ES-I3 (cell line): ENCODE results near the gene CABP4.
A peak's percentile ranks its signal among the peaks of the same experiment; 100 is the strongest.
"Not testable (repeated sequence)": the region's sequence is repeated elsewhere in the genome, so short reads cannot be mapped to it uniquely, and the experiment has no call there.

Experiments used
- H3K36me3 ChIP-seq: 2 replicates; pipeline ENCODE4 v1.6.1; 2013; ENCODE audit warnings: mild to moderate bottlenecking, low read length, control low read depth, moderate library complexity; ENCODE audit not compliant: insufficient read depth
- H3K4me1 ChIP-seq: 2 replicates; pipeline ENCODE4 v1.6.1; 2013; ENCODE audit warnings: mild to moderate bottlenecking, control low read depth, low read length; ENCODE audit not compliant: insufficient read depth
- H3K9ac ChIP-seq: 2 replicates; pipeline ENCODE4 v1.6.1; 2013; ENCODE audit warnings: low read depth, mild to moderate bottlenecking, low read length, moderate library complexity
- H3K9me3 ChIP-seq: 2 replicates; pipeline ENCODE4 v1.6.1; 2013; ENCODE audit warnings: mild to moderate bottlenecking, low read length, moderate library complexity; ENCODE audit not compliant: control insufficient read depth, insufficient read depth

Gene CABP4

GRCh38 chr11:67483831-67484665, 28.9 kb downstream of the CABP4 start:
- 0 out of 2 replicates have a peak, but pooled peaks cover 3% of the 10 kb centered on the region for H3K4me1 ChIP-seq
- H3K9ac ChIP-seq = peak overlapping the region; percentile 29; the same call in 1 of the 2 replicates
- no peaks in the 10 kb centered on the region for H3K36me3 ChIP-seq
- H3K9me3 ChIP-seq = no peaks in the 10 kb centered on the region

- Histone ChIP-seq H3K4me1 (0 out of 2 replicates have a peak, but pooled peaks cover 3% of the 10 kb centered on the region), H3K36me3 (no peaks in the 10 kb centered on the region), H3K9ac (no peak overlapping the region), H3K9me3 (no peaks in the 10 kb centered on the region)
Observed at GRCh38 chr11:67484847-67485311, 29.7 kb downstream of the CABP4 start.

- H3K4me1 ChIP-seq, H3K9me3 ChIP-seq, H3K9ac ChIP-seq, H3K36me3 ChIP-seq: not testable (repeated sequence)
Observed at GRCh38 chr11:67485873-67486361, 30.8 kb downstream of the CABP4 start.

GRCh38 chr11:67486481-67487195, 31.5 kb downstream of the CABP4 start:
- Histone ChIP-seq H3K4me1 (0 out of 2 replicates have a peak, but pooled peaks cover 3% of the 10 kb centered on the region), H3K9ac (no peak overlapping the region), H3K36me3 (no peaks in the 10 kb centered on the region), H3K9me3 (no peaks in the 10 kb centered on the region)

GRCh38 chr11:67489203-67489884, 34.2 kb downstream of the CABP4 start:
- Histone ChIP-seq H3K36me3 (no peaks in the 10 kb centered on the region), H3K9me3 (no peaks in the 10 kb centered on the region), H3K9ac (no peak overlapping the region), H3K4me1 (0 out of 2 replicates have a peak, but pooled peaks cover 3% of the 10 kb centered on the region)

DNA sequence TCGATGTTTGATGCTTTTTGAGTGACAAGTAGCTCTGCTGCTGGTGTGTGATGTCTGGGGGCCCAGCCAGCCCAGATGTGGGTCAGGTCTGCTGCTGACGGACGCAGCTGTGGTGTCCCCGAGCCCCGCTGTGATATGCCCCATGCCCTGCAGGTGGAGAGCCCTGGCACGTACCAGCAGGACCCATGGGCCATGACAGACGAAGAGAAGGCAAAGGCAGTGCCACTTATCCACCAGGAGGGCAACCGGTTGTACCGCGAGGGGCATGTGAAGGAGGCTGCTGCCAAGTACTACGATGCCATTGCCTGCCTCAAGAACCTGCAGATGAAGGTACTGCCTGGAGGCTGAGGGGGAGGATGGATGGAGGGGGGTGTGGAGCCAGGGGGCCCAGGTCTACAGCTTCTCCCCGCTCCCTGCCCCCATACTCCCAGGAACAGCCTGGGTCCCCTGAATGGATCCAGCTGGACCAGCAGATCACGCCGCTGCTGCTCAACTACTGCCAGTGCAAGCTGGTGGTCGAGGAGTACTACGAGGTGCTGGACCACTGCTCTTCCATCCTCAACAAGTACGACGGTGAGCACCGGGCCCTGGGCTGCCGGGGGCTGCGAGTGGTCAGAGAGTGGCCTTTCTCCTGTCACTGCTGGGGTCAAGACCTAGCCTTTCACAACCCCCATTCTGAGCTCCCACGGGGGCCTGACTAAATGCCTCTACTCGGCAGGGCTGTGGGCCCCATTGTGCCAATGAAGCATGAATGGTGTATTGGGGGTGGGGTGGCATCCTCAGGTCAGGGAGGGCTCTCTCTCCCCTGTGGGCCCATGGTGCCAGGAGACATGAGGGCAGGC, 35.0 kb downstream of the CABP4 start:
- Histone ChIP-seq H3K36me3 (no peaks in the 10 kb centered on the region), H3K4me1 (0 out of 2 replicates have a peak, but pooled peaks cover 3% of the 10 kb centered on the region), H3K9ac (no peak overlapping the region), H3K9me3 (no peaks in the 10 kb centered on the region)

- no peak overlapping the region for H3K9ac ChIP-seq
- H3K36me3 ChIP-seq = no peaks in the 10 kb centered on the region; the same call in none of the 2 replicates
- H3K4me1 ChIP-seq = 0 out of 2 replicates have a peak, but pooled peaks cover 3% of the 10 kb centered on the region
- no peaks in the 10 kb centered on the region for H3K9me3 ChIP-seq
Observed at GRCh38 chr11:67490727-67491065, 35.5 kb downstream of the CABP4 start.

- no peaks in the 10 kb centered on the region; the same call in none of the 2 replicates for H3K36me3 ChIP-seq
- H3K9ac ChIP-seq = no peak overlapping the region
Observed at GRCh38 chr11:67491276-67492068, 36.3 kb downstream of the CABP4 start.

DNA sequence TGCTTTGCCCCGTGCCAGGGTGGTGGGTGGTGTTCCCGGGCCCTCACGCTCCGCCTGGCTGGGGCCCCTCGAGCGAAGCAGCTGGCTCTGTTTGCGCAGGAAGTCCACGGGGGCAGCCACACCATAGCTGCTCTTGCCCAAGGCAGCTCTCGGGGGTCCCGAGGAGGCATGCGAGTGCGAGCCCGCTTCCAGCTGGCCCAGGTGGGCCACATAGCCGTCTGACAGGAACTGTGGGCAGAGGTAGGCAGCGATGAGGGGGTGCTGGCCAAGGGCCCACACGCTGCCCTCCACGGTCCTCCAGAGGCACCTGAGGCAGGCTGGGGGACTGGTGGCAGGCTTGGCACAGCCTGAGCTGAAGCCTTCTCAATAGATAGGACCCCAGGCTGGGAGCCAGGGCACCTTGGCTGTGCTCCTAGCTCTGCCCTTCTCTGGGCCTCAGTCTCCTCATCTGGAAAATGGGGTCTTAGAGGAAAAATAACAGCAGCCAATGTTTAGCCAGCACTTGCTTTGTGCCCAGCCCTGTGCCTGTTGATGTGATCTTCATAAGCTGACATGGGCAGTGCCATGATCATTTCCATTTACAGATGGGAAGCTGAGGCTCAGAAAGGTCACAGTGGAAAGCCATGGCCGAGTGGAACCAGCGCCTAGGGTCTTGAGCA, 37.0 kb downstream of the CABP4 start:
- H3K4me1 ChIP-seq = no peaks in the 10 kb centered on the region
- H3K9ac ChIP-seq = no peak overlapping the region
- H3K36me3 ChIP-seq = no peaks in the 10 kb centered on the region; the same call in none of the 2 replicates
- H3K9me3 ChIP-seq = no peaks in the 10 kb centered on the region

More at GRCh38 chr11:67491276-67492068, 36.3 kb downstream of the CABP4 start:
- Histone ChIP-seq H3K4me1 (no peaks in the 10 kb centered on the region), H3K9me3 (no peaks in the 10 kb centered on the region)

DNA sequence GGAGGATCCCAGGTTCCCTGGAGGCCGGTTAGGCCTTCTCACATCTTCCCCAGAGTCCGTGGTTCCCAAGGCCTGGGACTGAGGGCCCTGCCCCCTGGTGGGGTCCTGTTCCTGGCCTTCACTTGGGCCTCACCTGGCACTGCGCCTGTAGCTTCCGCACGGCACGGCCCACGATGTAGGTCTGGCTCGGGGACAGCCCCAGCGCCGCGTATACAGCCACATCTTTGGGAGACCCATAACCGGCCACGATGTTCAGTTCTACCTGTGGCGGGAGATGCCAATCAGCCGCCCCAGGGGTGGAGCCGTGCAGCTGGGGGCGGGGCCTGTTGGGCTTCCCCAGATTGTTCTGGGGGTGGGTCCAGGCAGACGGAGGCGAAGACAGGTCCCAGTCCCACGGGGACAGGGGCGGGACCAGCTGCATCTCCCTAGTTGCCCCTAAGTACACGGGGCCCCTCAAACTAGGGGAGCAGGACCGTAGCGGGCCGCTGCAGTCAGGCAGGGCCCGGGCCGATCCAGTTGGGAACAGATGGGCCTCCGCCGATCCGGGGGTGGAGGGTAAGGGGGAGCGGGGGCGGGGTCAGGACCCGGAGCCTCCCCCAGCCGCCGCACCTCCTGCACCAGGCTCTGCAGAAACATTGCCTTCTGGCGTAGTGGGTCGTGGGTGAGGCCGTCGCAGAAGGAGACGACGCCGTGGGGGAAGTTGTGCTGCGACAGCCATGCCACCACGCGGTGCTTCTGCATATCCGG, 37.8 kb downstream of the CABP4 start:
- H3K36me3 ChIP-seq = no peaks in the 10 kb centered on the region; the same call in none of the 2 replicates
- no peaks in the 10 kb centered on the region for H3K9me3 ChIP-seq
- no peak overlapping the region for H3K9ac ChIP-seq
- H3K4me1 ChIP-seq = no peaks in the 10 kb centered on the region

- H3K9me3 ChIP-seq = no peaks in the 10 kb centered on the region
- no peaks in the 10 kb centered on the region; the same call in none of the 2 replicates for H3K36me3 ChIP-seq
- no peaks in the 10 kb centered on the region for H3K4me1 ChIP-seq
- no peak overlapping the region for H3K9ac ChIP-seq
Observed at GRCh38 chr11:67493548-67494370, 38.6 kb downstream of the CABP4 start.
